Prostate gland (tissue), 2 donors: ENCODE data around the gene WNT2. TPM values are rescaled to one million over a fixed set of nuclear protein-coding genes. Genes with fewer than 3 reads are reported as not detected.

ENCODE experiments used
- DNase-seq: peaks from one replicate; pipeline ENCODE4 v3.0.0-alpha.2; 2019; ENCODE audit warnings: low spot score
- H3K27ac ChIP-seq, 2 donors: fragments of 200-600 bp; sonication (generic); 2 replicates each; pipeline ENCODE4 v1.5.1; 2017 to 2019
- H3K27me3 ChIP-seq: fragments of 200-600 bp; sonication (generic); replicated peaks from 2 replicates; pipeline ENCODE4 v1.5.1; 2019; ENCODE audit not compliant: insufficient read depth
- H3K36me3 ChIP-seq, 2 donors: fragments of 200-600 bp; sonication (generic); 1 replicate in 1 of 2; 2 replicates in 1 of 2; pipeline versions ENCODE4 v1.5.1 to v1.8.1; 2017 to 2019
- H3K4me1 ChIP-seq: fragments of 200-600 bp; sonication (generic); replicated peaks from 2 replicates; pipeline ENCODE4 v1.5.1; 2019
- H3K4me3 ChIP-seq, 2 donors: fragments of 200-600 bp; sonication (generic); 2 replicates each; pipeline ENCODE4 v1.5.1; 2017 to 2019
- H3K9me3 ChIP-seq: fragments of 200-600 bp; sonication (generic); 2 replicates; pipeline ENCODE4 v1.5.1; 2017
- POLR2A ChIP-seq: fragments of 450-650 bp; IDR thresholded peaks from one replicate; pipeline ENCODE4 v1.6.1; 2016; ENCODE audit warnings: antibody characterized with exemption, mild to moderate bottlenecking
- POLR2AphosphoS5 ChIP-seq: sonication (generic); formaldehyde crosslinking; IDR thresholded peaks from one replicate; pipeline ENCODE4 v1.6.1; 2017; ENCODE audit warnings: antibody characterized with exemption
- WGBS: methylation state at CpG from one replicate; pipeline ENCODE4 v1.1.5; 2018; 5-methylcytosine and 5-hydroxymethylcytosine counted together
- intact Hi-C: fragments of 100-400 bp; cut with DNase I; formaldehyde crosslinking; loops from one replicate; pipeline ENCODE4 v1.14.2; 2022
- total RNA-seq, 2 donors: library from RNA; depleted of rRNA; stranded (reverse); fragments of >200 nt; gene quantifications; one replicate each; pipeline ENCODE4 v1.1.0, GENCODE V29; 2016
- TF ChIP-seq, protein P1 (sequence below), 4 experiments: fragments of 200-600 bp in 2 of 4; fragments of 450-650 bp in 2 of 4; sonication (generic) in 2 of 4; IDR thresholded peaks; 1 replicate in 3 of 4; 2 replicates in 1 of 4; pipeline ENCODE4 v1.5.1; 2016 to 2019; ENCODE audit warnings: antibody characterized with exemption in 4 of 4, mild to moderate bottlenecking in 2 of 4, moderate library complexity in 2 of 4

The WNT2 gene
- total RNA-seq, 2 donors from 2014 or later, result 1.1 to 2.3 TPM

DNA sequence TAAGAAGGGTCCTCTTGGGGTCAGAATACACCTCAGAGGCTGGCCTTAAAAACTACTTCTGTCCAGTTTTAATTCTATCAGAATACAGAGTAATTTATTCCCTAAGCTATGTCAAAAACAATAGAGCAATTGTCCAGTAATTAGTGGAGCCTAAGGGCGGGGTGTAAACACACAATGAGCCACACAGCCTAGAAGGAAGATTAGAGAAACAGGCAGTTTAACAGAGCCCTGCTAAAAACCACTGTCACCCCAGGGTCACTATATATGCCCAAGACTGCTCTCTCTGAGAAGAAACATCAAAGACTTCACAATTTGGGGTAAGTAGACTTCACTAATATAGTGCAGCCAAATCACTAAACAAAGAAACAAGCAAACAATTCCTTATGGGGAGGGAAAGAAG is 27.2 kb upstream of the WNT2 start:
- TF ChIP-seq POLR2AphosphoS5, result no peak
- TF ChIP-seq, protein P1, sequence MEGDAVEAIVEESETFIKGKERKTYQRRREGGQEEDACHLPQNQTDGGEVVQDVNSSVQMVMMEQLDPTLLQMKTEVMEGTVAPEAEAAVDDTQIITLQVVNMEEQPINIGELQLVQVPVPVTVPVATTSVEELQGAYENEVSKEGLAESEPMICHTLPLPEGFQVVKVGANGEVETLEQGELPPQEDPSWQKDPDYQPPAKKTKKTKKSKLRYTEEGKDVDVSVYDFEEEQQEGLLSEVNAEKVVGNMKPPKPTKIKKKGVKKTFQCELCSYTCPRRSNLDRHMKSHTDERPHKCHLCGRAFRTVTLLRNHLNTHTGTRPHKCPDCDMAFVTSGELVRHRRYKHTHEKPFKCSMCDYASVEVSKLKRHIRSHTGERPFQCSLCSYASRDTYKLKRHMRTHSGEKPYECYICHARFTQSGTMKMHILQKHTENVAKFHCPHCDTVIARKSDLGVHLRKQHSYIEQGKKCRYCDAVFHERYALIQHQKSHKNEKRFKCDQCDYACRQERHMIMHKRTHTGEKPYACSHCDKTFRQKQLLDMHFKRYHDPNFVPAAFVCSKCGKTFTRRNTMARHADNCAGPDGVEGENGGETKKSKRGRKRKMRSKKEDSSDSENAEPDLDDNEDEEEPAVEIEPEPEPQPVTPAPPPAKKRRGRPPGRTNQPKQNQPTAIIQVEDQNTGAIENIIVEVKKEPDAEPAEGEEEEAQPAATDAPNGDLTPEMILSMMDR (IDR thresholded peaks at IDR 0.05), result no peak
- no peak for TF ChIP-seq POLR2A
- WGBS, result 89% methylated on average over 1 of the region's 1 CpG
- Histone ChIP-seq H3K36me3 (no peaks in the 10 kb centered on the region), H3K27ac (no peak overlapping the region), H3K9me3 (no peaks in the 10 kb centered on the region), H3K4me3 (no peak overlapping the region), H3K4me1 (no peaks in the 10 kb centered on the region), H3K27me3 (no peaks in the 10 kb centered on the region)
- intact Hi-C loops, result no loop called here
- no peak for DNase-seq

DNA sequence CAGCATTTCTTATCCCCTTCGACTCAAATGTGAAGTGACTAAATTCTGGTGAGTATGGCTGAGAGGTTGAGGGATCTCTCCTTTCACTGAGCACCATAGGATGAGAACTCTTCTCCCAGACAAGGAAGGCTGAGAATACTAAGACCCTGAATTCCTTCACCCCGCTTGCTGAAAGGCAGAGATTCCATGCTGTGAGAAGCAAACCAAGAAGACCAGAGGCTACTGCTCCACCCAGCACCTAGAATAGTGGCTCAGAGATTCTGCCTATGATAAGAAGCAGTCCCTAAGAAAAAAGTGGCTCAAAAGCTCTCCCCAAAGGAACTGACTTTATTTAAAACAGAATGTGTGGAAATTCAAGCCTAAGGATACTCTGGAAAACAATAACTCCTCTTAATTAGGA is 26.7 kb upstream of the WNT2 start:
- no peaks in the 10 kb centered on the region for H3K4me1 ChIP-seq
- no peaks in the 10 kb centered on the region for H3K27me3 ChIP-seq
- intact Hi-C loops, result no loop called here
- no peaks in the 10 kb centered on the region for H3K36me3 ChIP-seq
- H3K27ac ChIP-seq, result no peak overlapping the region
- no peak overlapping the region for H3K4me3 ChIP-seq
- 93% methylated on average over 2 of the region's 2 CpGs for WGBS
- TF ChIP-seq, protein P1 (IDR thresholded peaks at IDR 0.05), result no peak
- no peak for TF ChIP-seq POLR2A
- TF ChIP-seq POLR2AphosphoS5, result no peak
- H3K9me3 ChIP-seq, result no peaks in the 10 kb centered on the region
- no peak for DNase-seq

DNA sequence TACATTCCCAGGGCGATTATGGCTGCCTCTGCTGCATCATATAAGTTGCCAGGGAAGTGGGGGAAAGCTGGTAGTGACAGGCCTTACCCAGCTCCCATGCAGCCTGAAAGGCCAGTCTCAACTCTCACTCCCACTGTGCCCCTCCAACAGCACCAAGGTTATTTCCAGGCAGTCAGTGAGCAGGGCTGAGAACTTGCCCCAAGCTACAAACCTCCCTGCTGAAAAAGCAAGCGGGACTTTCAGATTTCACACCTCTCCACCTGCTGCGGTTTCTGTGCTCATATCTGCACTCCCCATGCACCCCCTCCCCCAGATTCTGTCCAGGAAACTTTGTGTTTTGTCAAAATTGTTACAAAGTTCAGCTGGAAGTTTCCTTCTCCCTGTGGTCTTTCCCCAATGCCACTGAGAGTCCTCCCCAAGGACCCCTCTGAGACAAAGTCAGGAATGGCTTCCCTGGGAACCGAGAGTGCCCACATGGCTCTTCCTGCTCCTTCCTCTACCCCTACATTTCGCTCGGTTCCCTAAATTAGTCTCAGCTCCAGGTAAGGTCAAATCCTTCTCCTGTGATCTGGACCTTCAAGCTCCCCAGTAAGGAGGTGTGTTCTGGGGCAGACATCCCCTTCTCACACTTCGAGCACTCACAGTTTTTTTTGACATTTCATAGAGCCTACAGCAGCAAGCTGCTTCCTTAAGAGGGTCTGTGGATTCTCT is 25.3 kb upstream of the WNT2 start:
- intact Hi-C loops, result no loop called here
- 88% methylated on average over 7 of the region's 7 CpGs for WGBS

DNA sequence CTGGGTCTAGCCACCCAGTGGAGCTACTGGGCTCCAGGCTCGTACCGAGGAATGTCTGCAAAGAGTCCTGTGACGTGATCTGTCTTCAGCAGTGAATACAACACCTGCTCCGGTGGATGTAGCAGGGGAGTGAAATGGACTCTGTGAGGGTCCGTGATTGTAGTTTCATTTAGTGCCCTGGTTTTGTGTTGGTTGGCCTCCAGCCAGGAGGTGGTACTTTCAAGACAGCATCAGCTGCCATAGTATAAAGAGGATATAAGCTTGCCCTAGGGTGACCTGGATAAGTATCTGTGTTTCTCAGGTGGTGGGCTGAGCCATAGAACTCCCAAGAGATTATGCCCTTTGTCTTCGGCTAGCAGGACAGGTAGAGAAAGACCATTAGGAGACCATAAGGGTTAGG is 24.6 kb upstream of the WNT2 start:
- DNase-seq, result no peak
- Histone ChIP-seq H3K36me3 (no peaks in the 10 kb centered on the region), H3K27ac (no peak overlapping the region), H3K4me3 (no peak overlapping the region), H3K9me3 (no peaks in the 10 kb centered on the region), H3K27me3 (no peaks in the 10 kb centered on the region), H3K4me1 (no peaks in the 10 kb centered on the region)
- TF ChIP-seq POLR2AphosphoS5 (no peak), POLR2A (no peak)
- TF ChIP-seq, protein P1 (IDR thresholded peaks at IDR 0.05), result no peak
- intact Hi-C loops, result no loop called here
- WGBS, result 89% methylated on average over 6 of the region's 6 CpGs

More for the DNA sequence above, 25.3 kb upstream of the WNT2 start:
- Histone ChIP-seq H3K9me3 (no peaks in the 10 kb centered on the region), H3K4me3 (no peak overlapping the region), H3K36me3 (no peaks in the 10 kb centered on the region), H3K4me1 (no peaks in the 10 kb centered on the region), H3K27ac (no peak overlapping the region), H3K27me3 (no peaks in the 10 kb centered on the region)
- TF ChIP-seq POLR2A (no peak), POLR2AphosphoS5 (no peak)
- TF ChIP-seq, protein P1 (IDR thresholded peaks at IDR 0.05), result no peak
- DNase-seq, result no peak

DNA sequence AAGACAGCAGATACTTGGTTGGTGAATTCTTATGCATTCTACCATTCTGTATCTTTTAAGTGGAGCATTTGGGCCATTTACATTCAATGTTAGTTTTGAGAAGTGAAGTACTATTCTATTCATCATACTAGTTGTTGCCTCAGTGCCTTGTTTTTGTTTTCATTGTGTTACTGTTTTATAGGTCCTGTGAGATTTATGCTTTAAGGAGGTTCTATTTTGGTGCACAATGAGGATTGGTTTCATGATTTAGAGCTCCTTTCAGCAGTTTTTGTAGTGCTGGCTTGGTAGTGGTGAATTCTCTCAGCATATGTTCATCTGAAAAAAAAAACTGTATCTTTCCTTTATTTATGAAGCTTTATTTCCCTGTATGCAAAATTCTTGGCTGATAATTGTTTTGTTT is 23.3 kb upstream of the WNT2 start:
- H3K4me3 ChIP-seq, result no peak overlapping the region

More for the DNA sequence above, 23.3 kb upstream of the WNT2 start:
- H3K36me3 ChIP-seq, result no peaks in the 10 kb centered on the region
- DNase-seq, result no peak
- no peaks in the 10 kb centered on the region for H3K27me3 ChIP-seq
- intact Hi-C loops, result no loop called here
- no peak for TF ChIP-seq POLR2A
- TF ChIP-seq POLR2AphosphoS5, result no peak
- TF ChIP-seq, protein P1 (IDR thresholded peaks at IDR 0.05), result no peak
- no peaks in the 10 kb centered on the region for H3K9me3 ChIP-seq
- H3K27ac ChIP-seq, result no peak overlapping the region
- no peaks in the 10 kb centered on the region for H3K4me1 ChIP-seq
